K562 (cell line): Measurements from ENCODE around the gene TXLNB. TPM values are rescaled to one million over a fixed set of nuclear protein-coding genes. Genes with fewer than 3 reads are reported as not detected.

ENCODE experiments used
- BHLHE40 ChIP-seq: IDR thresholded peaks from 2 replicates; pipeline ENCODE4 v1.6.1; 2011; ENCODE audit warnings: low read length, improper control_type of control experiment
- BRF1 ChIP-seq: IDR thresholded peaks from 3 replicates; pipeline ENCODE4 v1.6.1; 2011; ENCODE audit warnings: borderline replicate concordance, mild to moderate bottlenecking; ENCODE audit not compliant: insufficient read length; ENCODE audit errors: extremely low read depth
- CBFA2T2 ChIP-seq: fragments of 450-650 bp; conservative IDR thresholded peaks from 2 replicates; pipeline ENCODE4 v1.6.1; 2017; ENCODE audit warnings: mild to moderate bottlenecking
- CBX8 ChIP-seq: fragments of 200-600 bp; sonication (generic); IDR thresholded peaks from 2 replicates; pipeline ENCODE4 v1.6.1; 2012; ENCODE audit warnings: borderline replicate concordance, mixed run types, low read depth, mild to moderate bottlenecking, moderate library complexity, mixed read lengths, low read length, control low read depth, inconsistent platforms; ENCODE audit not compliant: poor library complexity, severe bottlenecking; ENCODE audit errors: extremely low read depth
- CXXC5 ChIP-seq: fragments of 250-450 bp; sonication (Bioruptor Pico); IDR thresholded peaks from 2 replicates; pipeline ENCODE4 v1.8.0; 2022; ENCODE audit warnings: inconsistent platforms, mild to moderate bottlenecking, moderate library complexity
- DPF2 ChIP-seq: fragments of 450-650 bp; IDR thresholded peaks from 2 replicates; pipeline ENCODE4 v1.6.1; 2016
- FOXM1 ChIP-seq, 2 experiments: fragments of 450-650 bp in 1 of 2; sonication (generic) in 1 of 2; formaldehyde crosslinking in 1 of 2; IDR thresholded peaks; 2 replicates each; pipeline versions ENCODE4 v1.6.1 to v1.9.0; 2017 to 2022; ENCODE audit warnings: low read depth in 2 of 2, mild to moderate bottlenecking in 2 of 2, missing genetic modification reagents in 1 of 2, moderate library complexity in 1 of 2
- GABPB2 ChIP-seq: fragments of 250-450 bp; sonication (Bioruptor Pico); conservative IDR thresholded peaks from 2 replicates; pipeline ENCODE4 v1.5.1; 2021; ENCODE audit warnings: mild to moderate bottlenecking
- HDAC1 ChIP-seq, 2 experiments: fragments of 450-650 bp; IDR thresholded peaks; 2 replicates each; pipeline ENCODE4 v1.6.1; 2016 to 2017; ENCODE audit warnings: inconsistent platforms in 1 of 2, mild to moderate bottlenecking in 1 of 2, moderate library complexity in 1 of 2
- HDAC3 ChIP-seq: fragments of 450-650 bp; IDR thresholded peaks from 2 replicates; pipeline ENCODE4 v1.6.1; 2018; ENCODE audit warnings: borderline replicate concordance, mild to moderate bottlenecking, moderate library complexity; ENCODE audit not compliant: partially characterized antibody
- LCOR ChIP-seq: sonication (generic); formaldehyde crosslinking; IDR thresholded peaks from 2 replicates; pipeline ENCODE4 v1.8.0; 2022; ENCODE audit warnings: mild to moderate bottlenecking, missing genetic modification reagents
- MAZ ChIP-seq, 2 experiments: fragments of 450-650 bp in 1 of 2; sonication (generic) in 1 of 2; formaldehyde crosslinking; IDR thresholded peaks in 1 of 2; conservative IDR thresholded peaks in 1 of 2; 2 replicates each; pipeline versions ENCODE4 v1.4.0 to v1.5.0; 2020; ENCODE audit warnings: mild to moderate bottlenecking in 1 of 2, missing genetic modification reagents in 1 of 2
- MECOM ChIP-seq: fragments of 250-450 bp; sonication (Bioruptor Pico); IDR thresholded peaks from 2 replicates; pipeline ENCODE4 v1.8.0; 2022; ENCODE audit warnings: inconsistent platforms
- MYNN ChIP-seq, 2 experiments: sonication (generic); formaldehyde crosslinking in 1 of 2; IDR thresholded peaks; 2 replicates each; pipeline versions ENCODE4 v1.5.0 to v1.6.1; 2016 to 2020; ENCODE audit warnings: antibody characterized with exemption in 1 of 2, missing genetic modification reagents in 1 of 2
- NFATC3 ChIP-seq: fragments of 450-650 bp; IDR thresholded peaks from 2 replicates; pipeline ENCODE4 v1.6.1; 2017; ENCODE audit warnings: mild to moderate bottlenecking
- NR0B1 ChIP-seq: fragments of 450-650 bp; IDR thresholded peaks from one replicate; pipeline ENCODE4 v1.6.1; 2018; ENCODE audit warnings: mild to moderate bottlenecking, moderate library complexity; ENCODE audit not compliant: partially characterized antibody
- POLR2B ChIP-seq: fragments of 450-650 bp; IDR thresholded peaks from 2 replicates; pipeline ENCODE4 v1.6.1; 2018; ENCODE audit warnings: low read depth; ENCODE audit not compliant: partially characterized antibody
- POLR2G ChIP-seq: fragments of 200-400 bp; formaldehyde crosslinking; IDR thresholded peaks from 2 replicates; pipeline ENCODE4 v1.6.1; 2017; ENCODE audit warnings: low read depth, mild to moderate bottlenecking, antibody characterized with exemption, low read length, moderate library complexity
- RHOXF2B ChIP-seq: fragments of 250-450 bp; sonication (Bioruptor Pico); conservative IDR thresholded peaks from 2 replicates; pipeline ENCODE4 v1.5.1; 2021
- SREBF1 ChIP-seq: fragments of 150-350 bp; IDR thresholded peaks from 2 replicates; pipeline ENCODE4 v1.6.1; 2014; ENCODE audit warnings: antibody characterized with exemption, low read depth, low read length, borderline replicate concordance
- STAG1 ChIP-seq: sonication (generic); formaldehyde crosslinking; IDR thresholded peaks from 2 replicates; pipeline ENCODE4 v1.5.0; 2020; ENCODE audit warnings: missing genetic modification reagents, borderline replicate concordance
- XRCC3 ChIP-seq: fragments of 450-650 bp; IDR thresholded peaks from 2 replicates; pipeline ENCODE4 v1.6.1; 2017; ENCODE audit warnings: mild to moderate bottlenecking, moderate library complexity
- ZFP30 ChIP-seq: fragments of 250-450 bp; sonication (Bioruptor Pico); IDR thresholded peaks from 2 replicates; pipeline ENCODE4 v1.8.0; 2022; ENCODE audit warnings: moderate library complexity, mild to moderate bottlenecking, inconsistent platforms, borderline replicate concordance
- ZNF408 ChIP-seq: fragments of 250-450 bp; sonication (Bioruptor Pico); IDR thresholded peaks from 2 replicates; pipeline ENCODE4 v1.4.0; 2020; ENCODE audit warnings: low read depth, mild to moderate bottlenecking, moderate library complexity
- polyA plus RNA-seq, 8 experiments: library from polyadenylated mRNA; depleted of rRNA in 4 of 8; stranded (reverse) in 5 of 8; unstranded in 3 of 8; fragments of >200 nt; fragmentation: Nextera tagmentation in 2 of 8; fragmentation: Illumina TruSeq in 1 of 8; extraction: Ambion mirVana in 2 of 8; extraction: Trizol in 1 of 8; gene quantifications; 2 replicates each; pipeline versions ENCODE4 v1.2.1 to v1.2.3, GENCODE V29; 2011 to 2014; ENCODE audit warnings: inconsistent platforms in 1 of 8, missing spikeins in 1 of 8
- total RNA-seq, 7 experiments: library from RNA; depleted of rRNA in 6 of 7; stranded (reverse); fragments of >200 nt in 6 of 7; fragmentation: Illumina TruSeq in 2 of 7; extraction: Trizol in 2 of 7; gene quantifications; 2 replicates each; pipeline versions ENCODE4 v1.2.1 to v1.2.3, GENCODE V29; 2011 to 2021; ENCODE audit warnings: low replicate concordance in 1 of 7
- TF ChIP-seq, protein P1 (sequence below): sonication (generic); formaldehyde crosslinking; IDR thresholded peaks from 2 replicates; pipeline ENCODE4 v1.8.1; 2023; ENCODE audit warnings: mild to moderate bottlenecking, missing genetic modification reagents
- TF ChIP-seq, protein P2 (sequence below): fragments of 450-650 bp; formaldehyde crosslinking; IDR thresholded peaks from 2 replicates; pipeline ENCODE4 v1.4.0; 2020; ENCODE audit warnings: mild to moderate bottlenecking, moderate library complexity

The TXLNB gene
- total and polyA plus RNA-seq, 9 of the 15 experiments (the other 6 are each of a cell fraction or from before 2014, with no cell fraction given) = not detected

DNA sequence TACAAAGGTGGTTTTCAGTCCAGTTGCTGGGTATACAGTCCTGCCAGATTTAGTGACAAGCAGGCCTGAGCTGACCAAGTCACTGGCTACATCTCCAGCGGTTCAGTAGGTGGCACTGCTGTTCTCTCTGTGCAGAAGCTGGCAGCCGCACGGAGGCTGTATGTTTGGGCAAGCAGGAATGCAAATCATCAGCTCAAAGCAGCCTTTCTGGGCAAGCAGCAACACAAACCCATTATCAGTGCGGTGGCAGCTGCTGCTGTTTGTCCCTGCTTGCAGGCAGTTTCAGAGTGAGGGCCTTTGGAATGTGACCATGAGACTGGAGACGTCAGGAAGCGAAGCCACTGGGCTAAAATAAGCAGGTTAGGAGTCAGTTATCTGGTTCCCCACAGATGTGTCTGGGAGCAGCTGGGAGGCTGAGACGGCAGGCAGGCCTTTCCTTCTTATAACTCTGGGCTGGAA, 72.5 kb downstream of the TXLNB start (continued):
- no peak for TF ChIP-seq RHOXF2B
- peak; percentile 79; the same call in 1 of the 2 replicates for TF ChIP-seq STAG1
- peak; percentile 52; the same call in 1 of the 2 replicates for TF ChIP-seq BHLHE40
- TF ChIP-seq ZFP30 = no peak
- no peak for TF ChIP-seq MYNN (IDR thresholded peaks at IDR 0.05)
- TF ChIP-seq MYNN (CRISPR knock-in tag; IDR thresholded peaks at IDR 0.05) = no peak
- TF ChIP-seq NFATC3 = no peak
- no peak for TF ChIP-seq GABPB2 (CRISPR knock-in tag)
- TF ChIP-seq XRCC3 = no peak
- no peak for TF ChIP-seq CBX8
- no peak for TF ChIP-seq POLR2B
- TF ChIP-seq DPF2 = no peak; the same call in 1 of the 2 replicates
- TF ChIP-seq HDAC1 (IDR thresholded peaks at IDR 0.05) = no peak
- no peak for TF ChIP-seq POLR2G
- TF ChIP-seq, protein P1, sequence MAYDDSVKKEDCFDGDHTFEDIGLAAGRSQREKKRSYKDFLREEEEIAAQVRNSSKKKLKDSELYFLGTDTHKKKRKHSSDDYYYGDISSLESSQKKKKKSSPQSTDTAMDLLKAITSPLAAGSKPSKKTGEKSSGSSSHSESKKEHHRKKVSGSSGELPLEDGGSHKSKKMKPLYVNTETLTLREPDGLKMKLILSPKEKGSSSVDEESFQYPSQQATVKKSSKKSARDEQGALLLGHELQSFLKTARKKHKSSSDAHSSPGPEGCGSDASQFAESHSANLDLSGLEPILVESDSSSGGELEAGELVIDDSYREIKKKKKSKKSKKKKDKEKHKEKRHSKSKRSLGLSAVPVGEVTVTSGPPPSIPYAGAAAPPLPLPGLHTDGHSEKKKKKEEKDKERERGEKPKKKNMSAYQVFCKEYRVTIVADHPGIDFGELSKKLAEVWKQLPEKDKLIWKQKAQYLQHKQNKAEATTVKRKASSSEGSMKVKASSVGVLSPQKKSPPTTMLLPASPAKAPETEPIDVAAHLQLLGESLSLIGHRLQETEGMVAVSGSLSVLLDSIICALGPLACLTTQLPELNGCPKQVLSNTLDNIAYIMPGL (CRISPR knock-in tag) = no peak
- TF ChIP-seq LCOR (CRISPR knock-in tag) = peak; percentile 50; the same call in 1 of the 2 replicates
- TF ChIP-seq MECOM (CRISPR knock-in tag) = no peak
- TF ChIP-seq MAZ (CRISPR knock-in tag; conservative IDR thresholded peaks at IDR 0.05 in 1 of 2, IDR thresholded peaks at IDR 0.05 in 1 of 2) = peak; percentile 56 to 69; a peak in 2 of 4 replicates
- TF ChIP-seq ZNF408 (CRISPR knock-in tag) = no peak
- TF ChIP-seq SREBF1 = no peak
- TF ChIP-seq NR0B1 = no peak
- TF ChIP-seq, protein P2, sequence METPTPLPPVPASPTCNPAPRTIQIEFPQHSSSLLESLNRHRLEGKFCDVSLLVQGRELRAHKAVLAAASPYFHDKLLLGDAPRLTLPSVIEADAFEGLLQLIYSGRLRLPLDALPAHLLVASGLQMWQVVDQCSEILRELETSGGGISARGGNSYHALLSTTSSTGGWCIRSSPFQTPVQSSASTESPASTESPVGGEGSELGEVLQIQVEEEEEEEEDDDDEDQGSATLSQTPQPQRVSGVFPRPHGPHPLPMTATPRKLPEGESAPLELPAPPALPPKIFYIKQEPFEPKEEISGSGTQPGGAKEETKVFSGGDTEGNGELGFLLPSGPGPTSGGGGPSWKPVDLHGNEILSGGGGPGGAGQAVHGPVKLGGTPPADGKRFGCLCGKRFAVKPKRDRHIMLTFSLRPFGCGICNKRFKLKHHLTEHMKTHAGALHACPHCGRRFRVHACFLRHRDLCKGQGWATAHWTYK = no peak
- TF ChIP-seq HDAC3 = no peak
- no peak for TF ChIP-seq BRF1
- TF ChIP-seq FOXM1 (IDR thresholded peaks at IDR 0.05; ENCODE audit: low read depth) = no peak
- no peak for TF ChIP-seq FOXM1 (CRISPR knock-in tag; IDR thresholded peaks at IDR 0.05; ENCODE audit: low read depth)
- TF ChIP-seq CXXC5 (CRISPR knock-in tag) = peak; percentile 26; the same call in 1 of the 2 replicates
- TF ChIP-seq CBFA2T2 = peak; percentile 79
